NT2/D1 (cell line): ENCODE measurements around the gene ME1.

Experiments
- DNase-seq: peaks from one replicate; pipeline ENCODE4 v3.0.0-alpha.2; 2011; ENCODE audit warnings: low read depth, low spot score
- H3K27me3 ChIP-seq: 2 replicates; pipeline ENCODE4 v1.6.0; 2011; ENCODE audit warnings: mild to moderate bottlenecking; ENCODE audit not compliant: insufficient read length, insufficient read depth
- H3K36me3 ChIP-seq: 2 replicates; pipeline ENCODE4 v1.6.1; 2011; ENCODE audit warnings: mild to moderate bottlenecking, low read length, mixed read lengths; ENCODE audit not compliant: insufficient read depth, insufficient read length
- H3K4me1 ChIP-seq: 2 replicates; pipeline ENCODE4 v1.5.1; 2011; ENCODE audit not compliant: insufficient read depth, insufficient read length
- H3K4me3 ChIP-seq: 2 replicates; pipeline ENCODE4 v1.5.1; 2011; ENCODE audit warnings: low read depth; ENCODE audit not compliant: insufficient read length
- H3K9ac ChIP-seq: 2 replicates; pipeline ENCODE4 v1.6.0; 2011; ENCODE audit warnings: low read depth; ENCODE audit not compliant: insufficient read length
- H3K9me3 ChIP-seq: 2 replicates; pipeline ENCODE4 v1.5.1; 2011; ENCODE audit warnings: mild to moderate bottlenecking, low read length; ENCODE audit not compliant: insufficient read depth
- SUZ12 ChIP-seq: IDR thresholded peaks from 2 replicates; pipeline ENCODE4 v1.6.1; 2011; ENCODE audit not compliant: insufficient read length, insufficient read depth; ENCODE audit errors: extremely low read depth
- YY1 ChIP-seq: IDR thresholded peaks from 2 replicates; pipeline ENCODE4 v1.6.1; 2011; ENCODE audit not compliant: insufficient read length, insufficient read depth
- ZNF274 ChIP-seq: IDR thresholded peaks from 2 replicates; pipeline ENCODE4 v1.6.1; 2011; ENCODE audit warnings: mild to moderate bottlenecking, low read depth, low read length

Gene ME1

DNA sequence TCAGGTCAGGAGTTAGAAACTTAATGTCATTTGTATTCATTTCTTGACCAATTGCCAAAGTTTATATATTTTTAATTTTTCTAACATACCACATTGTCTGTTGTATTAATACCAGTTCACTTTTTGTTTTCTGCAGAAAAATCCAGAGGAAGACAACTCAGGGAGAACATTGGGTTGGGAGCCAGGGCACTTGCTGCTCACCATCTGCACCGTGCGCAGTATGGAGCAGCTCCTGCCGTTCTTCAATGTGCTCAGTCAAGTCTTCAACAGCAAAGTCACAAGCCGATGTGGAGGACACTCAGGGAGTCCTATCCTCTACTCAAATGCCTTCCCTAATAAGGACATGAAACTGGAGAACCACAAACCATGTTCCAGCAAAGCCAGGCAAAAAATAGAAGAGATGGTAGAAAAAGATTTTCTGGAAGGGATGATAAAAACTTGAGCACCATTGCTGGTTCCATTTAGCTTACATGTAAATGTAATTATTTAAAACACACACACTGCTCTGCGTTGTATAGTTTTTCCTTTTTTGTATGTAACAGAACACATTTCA lies 263.0 kb downstream of the ME1 start:
- no peak for TF ChIP-seq ZNF274
- TF ChIP-seq YY1 = no peak
- TF ChIP-seq SUZ12 = no peak
- no peaks in the 10 kb centered on the region for H3K4me1 ChIP-seq
- DNase-seq = no peak
- no peaks in the 10 kb centered on the region for H3K27me3 ChIP-seq
- H3K9me3 ChIP-seq = no peaks in the 10 kb centered on the region
- H3K36me3 ChIP-seq = peaks cover 72% of the 10 kb centered on the region
- H3K4me3 ChIP-seq = no peak overlapping the region
- H3K9ac ChIP-seq = no peak overlapping the region
